A549 (cell line): ENCODE data around the gene BRD1. TPM values are rescaled to one million over a fixed set of nuclear protein-coding genes. Genes with fewer than 3 reads are reported as not detected.
"Not testable (repeated sequence)": the region's sequence is repeated elsewhere in the genome, so short reads cannot be mapped to it uniquely, and the experiment has no call there.

Source experiments
- ATAC-seq, 2 experiments: fragments of 200-7000 bp in 1 of 2; fragments of >200 bp in 1 of 2; cut with Nextera tagmentation in 1 of 2; cut with Tn5 transposase in 1 of 2; 3 replicates each; pipeline versions ENCODE4 v1.8.0 to v1.9.1; 2018 to 2020; ENCODE audit warnings: mild to moderate bottlenecking in 1 of 2, moderate library complexity in 1 of 2
- CTCF ChIA-PET: fragments of 300-600 bp; sonication (Branson Sonifier 250); formaldehyde crosslinking; extraction: SDS; loops from one replicate; lab custom pipeline; 2021; ENCODE audit warnings: antibody characterized with exemption, inconsistent platforms; lab: Yijun Ruan, JAX
- POLR2A ChIA-PET: fragments of 350-600 bp; formaldehyde crosslinking; extraction: SDS; loops from one replicate; lab custom pipeline; 2021; ENCODE audit warnings: antibody characterized with exemption, inconsistent platforms; lab: Yijun Ruan, JAX
- DNase-seq, 2 experiments: peaks; one replicate each; pipeline versions ENCODE4 v3.0.0 to v3.0.0-alpha.2; 2011 to 2016; ENCODE audit warnings: low read depth in 1 of 2, low spot score in 1 of 2
- FAIRE-seq: peaks from 2 replicates; lab custom pipeline; 2011; peaks lifted over from hg19 to GRCh38; lab: Jason Lieb, UNC
- H3K27ac ChIP-seq, 2 experiments: fragments of >200 bp; sonication (Bioruptor Twin); formaldehyde crosslinking; 3 replicates each; pipeline ENCODE4 v1.5.1; 2016 to 2017
- H3K4me1 ChIP-seq: fragments of >200 bp; sonication (Bioruptor Twin); formaldehyde crosslinking; 3 replicates; pipeline ENCODE4 v1.6.1; 2016
- H3K4me2 ChIP-seq: fragments of >200 bp; sonication (Bioruptor Twin); formaldehyde crosslinking; 3 replicates; pipeline ENCODE4 v1.6.1; 2016
- H3K4me3 ChIP-seq: fragments of >200 bp; sonication (Bioruptor Twin); formaldehyde crosslinking; 3 replicates; pipeline ENCODE4 v1.5.1; 2016
- H3K9me3 ChIP-seq: fragments of >200 bp; sonication (Bioruptor Twin); formaldehyde crosslinking; 3 replicates; pipeline ENCODE4 v1.6.1; 2016
- ATOH8 ChIP-seq: fragments of 250-450 bp; sonication (Bioruptor Pico); IDR thresholded peaks from 2 replicates; pipeline ENCODE4 v1.5.0; 2020; ENCODE audit warnings: low read depth, mild to moderate bottlenecking, moderate library complexity
- BCL3 ChIP-seq: fragments of >200 bp; sonication (Bioruptor Twin); formaldehyde crosslinking; IDR thresholded peaks from 3 replicates; pipeline ENCODE4 v1.6.1; 2016
- BHLHE40 ChIP-seq: IDR thresholded peaks from 2 replicates; pipeline ENCODE4 v1.6.1; 2012; ENCODE audit warnings: low read depth, low read length, inconsistent platforms
- CEBPB ChIP-seq, 2 experiments: fragments of >200 bp in 1 of 2; sonication (Bioruptor Twin) in 1 of 2; formaldehyde crosslinking in 1 of 2; IDR thresholded peaks; 2 replicates each; pipeline ENCODE4 v1.6.1; 2012 to 2016
- CHD2 ChIP-seq: fragments of 150-350 bp; IDR thresholded peaks from 2 replicates; pipeline ENCODE4 v1.6.1; 2014; ENCODE audit warnings: low read length; ENCODE audit not compliant: partially characterized antibody
- CTCF ChIP-seq: fragments of >200 bp; sonication (Bioruptor Twin); formaldehyde crosslinking; IDR thresholded peaks from 3 replicates; pipeline ENCODE4 v1.5.1; 2016
- EHMT2 ChIP-seq: fragments of 200-600 bp; sonication (generic); IDR thresholded peaks from 2 replicates; pipeline ENCODE4 v1.6.1; 2016; ENCODE audit warnings: antibody characterized with exemption, low read depth, mild to moderate bottlenecking, moderate library complexity
- ELK1 ChIP-seq: fragments of 150-350 bp; IDR thresholded peaks from 2 replicates; pipeline ENCODE4 v1.6.1; 2014; ENCODE audit warnings: low read depth, mild to moderate bottlenecking, low read length
- EP300 ChIP-seq, 2 experiments: fragments of >200 bp; sonication (Bioruptor Twin); formaldehyde crosslinking; IDR thresholded peaks; 2 replicates in 1 of 2; 3 replicates in 1 of 2; pipeline ENCODE4 v1.6.1; 2016 to 2017
- FOSB ChIP-seq: fragments of 250-450 bp; sonication (Bioruptor Pico); IDR thresholded peaks from 2 replicates; pipeline ENCODE4 v1.5.0; 2020; ENCODE audit warnings: mild to moderate bottlenecking, moderate library complexity
- GATA3 ChIP-seq: IDR thresholded peaks from 2 replicates; pipeline ENCODE4 v1.6.1; 2012; ENCODE audit warnings: borderline replicate concordance
- HES2 ChIP-seq: fragments of >200 bp; sonication (Bioruptor Twin); formaldehyde crosslinking; IDR thresholded peaks from 2 replicates; pipeline ENCODE4 v1.6.1; 2016
- HEYL ChIP-seq: fragments of 250-450 bp; sonication (Bioruptor Pico); IDR thresholded peaks from 2 replicates; pipeline ENCODE4 v1.8.0; 2021; ENCODE audit warnings: mild to moderate bottlenecking, moderate library complexity
- HOXA7 ChIP-seq: fragments of 250-450 bp; sonication (Bioruptor Pico); IDR thresholded peaks from 2 replicates; pipeline ENCODE4 v1.5.0; 2020; ENCODE audit warnings: mild to moderate bottlenecking, moderate library complexity
- HOXB5 ChIP-seq: fragments of 250-450 bp; sonication (Bioruptor Pico); IDR thresholded peaks from 2 replicates; pipeline ENCODE4 v1.5.0; 2020; ENCODE audit warnings: mild to moderate bottlenecking, moderate library complexity
- JUNB ChIP-seq: fragments of >200 bp; sonication (Bioruptor Twin); formaldehyde crosslinking; IDR thresholded peaks from 2 replicates; pipeline ENCODE4 v1.6.1; 2016
- MYC ChIP-seq: IDR thresholded peaks from 2 replicates; pipeline ENCODE4 v1.6.1; 2012; ENCODE audit warnings: mild to moderate bottlenecking, inconsistent platforms, low read length, improper control_type of control experiment, borderline replicate concordance
- NR3C1 ChIP-seq: fragments of >200 bp; sonication (Bioruptor Twin); formaldehyde crosslinking; IDR thresholded peaks from 3 replicates; pipeline ENCODE4 v1.6.1; 2017
- RARB ChIP-seq: fragments of 250-450 bp; sonication (Bioruptor Pico); IDR thresholded peaks from 2 replicates; pipeline ENCODE4 v1.8.0; 2021; ENCODE audit warnings: mild to moderate bottlenecking, moderate library complexity
- REST ChIP-seq: fragments of 200-600 bp; sonication (generic); IDR thresholded peaks from 2 replicates; pipeline ENCODE4 v1.6.1; 2016; ENCODE audit warnings: antibody characterized with exemption, mild to moderate bottlenecking, moderate library complexity
- RFX5 ChIP-seq: fragments of 450-650 bp; IDR thresholded peaks from 2 replicates; pipeline ENCODE4 v1.7.1; 2014; ENCODE audit warnings: antibody characterized with exemption, mild to moderate bottlenecking, moderate library complexity
- SREBF2 ChIP-seq: fragments of 450-650 bp; IDR thresholded peaks from 2 replicates; pipeline ENCODE4 v1.6.1; 2014; ENCODE audit warnings: mild to moderate bottlenecking, moderate library complexity
- TFCP2L1 ChIP-seq: fragments of 250-450 bp; sonication (Bioruptor Pico); IDR thresholded peaks from 2 replicates; pipeline ENCODE4 v1.5.0; 2021; ENCODE audit warnings: mild to moderate bottlenecking
- USF2 ChIP-seq: fragments of 450-650 bp; IDR thresholded peaks from 2 replicates; pipeline ENCODE4 v1.6.1; 2014; ENCODE audit warnings: antibody characterized with exemption
- ZSCAN20 ChIP-seq: fragments of 250-450 bp; sonication (Bioruptor Pico); IDR thresholded peaks from 2 replicates; pipeline ENCODE4 v1.8.0; 2022; ENCODE audit warnings: mild to moderate bottlenecking, moderate library complexity
- WGBS: methylation state at CpG from one replicate; pipeline ENCODE4 v1.1.6; 2017; ENCODE audit errors: missing lambda C conversion rate; 5-methylcytosine and 5-hydroxymethylcytosine counted together
- polyA plus RNA-seq, 4 experiments: library from polyadenylated mRNA; depleted of rRNA in 3 of 4; stranded (reverse); fragments of >200 nt; fragmentation: RNase III in 1 of 4; extraction: RNeasy Plus Mini Kit Qiagen cat#74134 plus additional on column Dnase treatment in 1 of 4; gene quantifications; 2 replicates in 3 of 4; 3 replicates in 1 of 4; pipeline ENCODE4 v1.2.3, GENCODE V29; 2011 to 2017

BRD1 gene
- polyA plus RNA-seq, 2 of the 4 experiments (the other 2 are of a cell fraction) = 3.7 to 11.5 TPM

GRCh38 chr22:49763138-49763537 is 64.5 kb downstream of the BRD1 start:
- FAIRE-seq (no peak), ATAC-seq (no peak), DNase-seq (no peak)
- ChIA-PET POLR2A (no interaction called here), CTCF (interaction anchor here (0.7 kb wide), 1 partner anchor 329 kb away, joined by 3 read pairs; no protein-coding TSS in a partner anchor)
- WGBS = 85% methylated on average over 13 of the region's 13 CpGs
- no peak for TF ChIP-seq HES2
- TF ChIP-seq USF2 = no peak
- TF ChIP-seq MYC = no peak
- TF ChIP-seq REST = no peak
- TF ChIP-seq CEBPB (IDR thresholded peaks at IDR 0.05) = no peak
- no peak for TF ChIP-seq ELK1
- TF ChIP-seq NR3C1 = no peak
- TF ChIP-seq BHLHE40 = no peak
- no peak for TF ChIP-seq SREBF2
- Histone ChIP-seq H3K9me3 (no peaks in the 10 kb centered on the region), H3K27ac (no peak overlapping the region), H3K4me3 (no peak overlapping the region), H3K4me2 (no peak overlapping the region), H3K4me1 (no peaks in the 10 kb centered on the region)

- H3K27ac ChIP-seq, H3K4me2 ChIP-seq, DNase-seq, FAIRE-seq, H3K4me3 ChIP-seq, H3K9me3 ChIP-seq, H3K4me1 ChIP-seq, ATAC-seq, POLR2A ChIA-PET: not testable (repeated sequence)
- CTCF ChIA-PET = interaction anchor here (0.7 kb wide), 1 partner anchor 329 kb away, joined by 3 read pairs; no protein-coding TSS in a partner anchor
- WGBS = 59% methylated on average over 7 of the region's 7 CpGs
These were observed 65.1 kb downstream of the BRD1 start for GRCh38 chr22:49762571-49762970.

GRCh38 chr22:49761836-49762235 is 65.8 kb downstream of the BRD1 start:
- no peak for FAIRE-seq
- 57% methylated on average over 7 of the region's 7 CpGs for WGBS
- H3K4me3 ChIP-seq = no peak overlapping the region
- ChIA-PET CTCF (no interaction called here), POLR2A (no interaction called here)
- no peaks in the 10 kb centered on the region for H3K9me3 ChIP-seq
- no peak for ATAC-seq
- no peak overlapping the region for H3K4me2 ChIP-seq
- no peaks in the 10 kb centered on the region for H3K4me1 ChIP-seq
- DNase-seq = no peak
- no peak overlapping the region for H3K27ac ChIP-seq
- TF ChIP-seq JUNB (no peak), EP300 (IDR thresholded peaks at IDR 0.05) (no peak), CEBPB (IDR thresholded peaks at IDR 0.05) (no peak), RARB (CRISPR knock-in tag) (no peak), EHMT2 (no peak), BCL3 (no peak), RFX5 (no peak), NR3C1 (no peak), ZSCAN20 (CRISPR knock-in tag) (no peak), HOXA7 (CRISPR knock-in tag) (no peak), CTCF (no peak), GATA3 (no peak), ATOH8 (CRISPR knock-in tag) (no peak), HOXB5 (CRISPR knock-in tag) (no peak), CHD2 (no peak), HEYL (CRISPR knock-in tag) (no peak), FOSB (no peak), TFCP2L1 (CRISPR knock-in tag) (no peak)
